Calu3 (cell line): Measurements from ENCODE around the gene DYNC2H1. TPM values are rescaled to one million over a fixed set of nuclear protein-coding genes. Genes with fewer than 3 reads are reported as not detected.

ENCODE experiments used
- Bru-seq: library from RNA; stranded (reverse); fragments of 400-500 nt; gene quantifications from one replicate; lab custom pipeline; 2021; lab: Mats Ljungman, UMichigan
- BruChase-seq, 2 experiments: library from RNA; stranded (reverse); fragments of 400-500 nt; gene quantifications; one replicate each; lab custom pipeline; 2021; lab: Mats Ljungman, UMichigan
- BruUV-seq: library from RNA; stranded (reverse); fragments of 400-500 nt; replicated peaks from 2 replicates; lab custom pipeline; 2021; lab: Mats Ljungman, UMichigan
- CTCF ChIA-PET: fragments of 300-600 bp; sonication (Branson Sonifier 250); formaldehyde crosslinking; loops from one replicate; lab custom pipeline; 2022; ENCODE audit warnings: antibody characterized with exemption; lab: Charles Lee
- DNase-seq: peaks from one replicate; pipeline ENCODE4 v3.0.0; 2022
- H3K27ac Mint-ChIP-seq: one replicate; pipeline ENCODE4 v1.8.0; 2022; ENCODE audit warnings: mixed read lengths; ENCODE audit not compliant: unreplicated experiment
- H3K27me3 Mint-ChIP-seq: one replicate; pipeline ENCODE4 v1.8.0; 2022; ENCODE audit warnings: mixed read lengths; ENCODE audit not compliant: unreplicated experiment
- H3K36me3 Mint-ChIP-seq: one replicate; pipeline ENCODE4 v1.8.0; 2022; ENCODE audit warnings: mild to moderate bottlenecking, moderate library complexity, mixed read lengths; ENCODE audit not compliant: insufficient read depth, unreplicated experiment
- H3K4me1 Mint-ChIP-seq: one replicate; pipeline ENCODE4 v1.8.0; 2022; ENCODE audit warnings: mild to moderate bottlenecking, low read depth, mixed read lengths; ENCODE audit not compliant: unreplicated experiment
- H3K4me3 Mint-ChIP-seq: one replicate; pipeline ENCODE4 v1.8.0; 2022; ENCODE audit warnings: mild to moderate bottlenecking, low read depth, moderate library complexity, mixed read lengths; ENCODE audit not compliant: unreplicated experiment
- H3K9me3 Mint-ChIP-seq: one replicate; pipeline ENCODE4 v1.8.0; 2022; ENCODE audit warnings: low read depth, mixed read lengths; ENCODE audit not compliant: unreplicated experiment
- CTCF ChIP-seq: fragments of 200-600 bp; IDR thresholded peaks from one replicate; pipeline ENCODE4 v1.8.0; 2022; ENCODE audit warnings: antibody characterized with exemption; ENCODE audit not compliant: unreplicated experiment
- intact Hi-C: fragments of 100-400 bp; cut with micrococcal nuclease; formaldehyde crosslinking; loops from one replicate; pipeline ENCODE4 v1.10.0; 2022; ENCODE audit not compliant: unreplicated experiment
- long read RNA-seq: library from polyadenylated mRNA; stranded (forward); transcript quantifications from one replicate; pipeline ENCODE4 v2.0.0, GENCODE V29; 2022
- total RNA-seq: library from RNA; stranded (reverse); gene quantifications from 2 replicates; pipeline ENCODE4 v1.2.3, GENCODE V29; 2022

The DYNC2H1 gene
- total RNA-seq (3.4 and 4.9 TPM in 2 replicates), Bru-seq, nascent RNA (percentile 46 among the genes with signal in this experiment), BruChase-seq, experiment 1, labeled RNA remaining after a 6-hour chase (percentile 34 among the genes with signal in this experiment), BruChase-seq, experiment 2, labeled RNA remaining after a 2-hour chase (percentile 37 among the genes with signal in this experiment)
- long read RNA-seq, partial matches to known transcripts = 0 of 1 reads
- long read RNA-seq, other reads (novel, unspliced or antisense) = 1 of 1 reads

- BruUV-seq = no TSS peak
- H3K4me3 Mint-ChIP-seq = peak within 1 kb of the TSS; percentile 76
- peaks cover 8% of the 10 kb centered on the region for H3K4me1 Mint-ChIP-seq
- peak; percentile 83 for DNase-seq
- peak within 1 kb of the TSS; percentile 57 for H3K27ac Mint-ChIP-seq
- intact Hi-C loops = no loop called here
- H3K36me3 Mint-ChIP-seq = peaks cover 10% of the 10 kb centered on the region
- peak; percentile 45 for TF ChIP-seq CTCF
- no peaks in the 10 kb centered on the region for H3K27me3 Mint-ChIP-seq
- no peaks in the 10 kb centered on the region for H3K9me3 Mint-ChIP-seq
- CTCF ChIA-PET = interaction anchor here (0.7 to 1.9 kb wide), 5 partner anchors 9 to 197 kb away, joined by 3 to 9 read pairs (median 3); partner anchors contain the start of gene DCUN1D5
Observed at GRCh38 chr11:103108933-103109817, at the start of gene DYNC2H1. Gene DYNC2H1 (plus strand): TSS chr11:103109426. CDS start chr11:103109575, 149 bp downstream.

GRCh38 chr11:103061656-103062055 lies 47.6 kb upstream of the DYNC2H1 start:
- no TSS peak for BruUV-seq
- no peak for DNase-seq
- no peak overlapping the region for H3K27ac Mint-ChIP-seq
- H3K9me3 Mint-ChIP-seq = no peaks in the 10 kb centered on the region
- H3K27me3 Mint-ChIP-seq = no peaks in the 10 kb centered on the region
- no peak overlapping the region for H3K4me3 Mint-ChIP-seq
- TF ChIP-seq CTCF = no peak
- intact Hi-C loops = no loop called here
- H3K4me1 Mint-ChIP-seq = no peaks in the 10 kb centered on the region
- peaks cover 8% of the 10 kb centered on the region for H3K36me3 Mint-ChIP-seq
- CTCF ChIA-PET = no interaction called here

GRCh38 chr11:103067118-103067517 lies 42.1 kb upstream of the DYNC2H1 start:
- no peaks in the 10 kb centered on the region for H3K9me3 Mint-ChIP-seq
- H3K4me1 Mint-ChIP-seq = peaks cover 11% of the 10 kb centered on the region
- intact Hi-C loops = no loop called here
- H3K36me3 Mint-ChIP-seq = peaks cover 6% of the 10 kb centered on the region
- no peak for TF ChIP-seq CTCF
- CTCF ChIA-PET = no interaction called here
- H3K27me3 Mint-ChIP-seq = no peaks in the 10 kb centered on the region
- H3K4me3 Mint-ChIP-seq = no peak overlapping the region
- DNase-seq = no peak
- no peak overlapping the region for H3K27ac Mint-ChIP-seq
- no TSS peak for BruUV-seq

GRCh38 chr11:103069367-103069766 lies 39.9 kb upstream of the DYNC2H1 start:
- intact Hi-C loops = no loop called here
- Mint-ChIP-seq H3K27ac (no peak overlapping the region), H3K27me3 (no peaks in the 10 kb centered on the region), H3K9me3 (no peaks in the 10 kb centered on the region), H3K36me3 (no peaks in the 10 kb centered on the region), H3K4me1 (peaks cover 11% of the 10 kb centered on the region), H3K4me3 (no peak overlapping the region)
- CTCF ChIA-PET = no interaction called here
- TF ChIP-seq CTCF = no peak
- no TSS peak for BruUV-seq
- DNase-seq = no peak
